Measurements from ENCODE around the gene KSR1.
"Not testable (repeated sequence)": the region's sequence is repeated elsewhere in the genome, so short reads cannot be mapped to it uniquely, and the experiment has no call there.

DNA sequence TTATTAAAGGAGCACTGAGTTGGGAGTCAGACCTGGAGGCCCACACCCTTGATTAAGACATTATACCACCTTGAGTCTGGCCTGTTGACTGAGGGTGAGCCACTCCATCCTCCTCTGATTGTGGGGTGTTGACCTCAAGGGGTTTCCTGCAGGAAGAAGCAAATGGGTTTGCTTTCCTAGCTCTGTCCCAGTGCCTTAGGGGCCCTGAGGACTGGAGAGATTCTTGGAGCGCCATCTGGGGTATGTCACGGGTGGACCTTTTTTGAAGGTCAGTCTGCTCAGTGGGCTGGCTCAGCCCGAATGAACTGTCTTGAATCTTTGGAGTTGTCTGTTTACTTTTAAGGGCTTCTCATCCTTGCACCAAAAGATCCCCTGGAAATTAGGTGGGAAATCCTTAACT, 7.8 kb downstream of the KSR1 start:
- TF ChIP-seq ZNF8 (CRISPR knock-in tag; IDR thresholded peaks at IDR 0.05); TCF4 (CRISPR knock-in tag; IDR thresholded peaks at IDR 0.05; ENCODE audit: borderline replicate concordance); ZFP30 (CRISPR knock-in tag; IDR thresholded peaks at IDR 0.05); BACH2 (CRISPR knock-in tag; IDR thresholded peaks at IDR 0.05; ENCODE audit: borderline replicate concordance); ISL1 (CRISPR knock-in tag; IDR thresholded peaks at IDR 0.05): not testable (repeated sequence)
- TF ChIP-seq, protein P1, sequence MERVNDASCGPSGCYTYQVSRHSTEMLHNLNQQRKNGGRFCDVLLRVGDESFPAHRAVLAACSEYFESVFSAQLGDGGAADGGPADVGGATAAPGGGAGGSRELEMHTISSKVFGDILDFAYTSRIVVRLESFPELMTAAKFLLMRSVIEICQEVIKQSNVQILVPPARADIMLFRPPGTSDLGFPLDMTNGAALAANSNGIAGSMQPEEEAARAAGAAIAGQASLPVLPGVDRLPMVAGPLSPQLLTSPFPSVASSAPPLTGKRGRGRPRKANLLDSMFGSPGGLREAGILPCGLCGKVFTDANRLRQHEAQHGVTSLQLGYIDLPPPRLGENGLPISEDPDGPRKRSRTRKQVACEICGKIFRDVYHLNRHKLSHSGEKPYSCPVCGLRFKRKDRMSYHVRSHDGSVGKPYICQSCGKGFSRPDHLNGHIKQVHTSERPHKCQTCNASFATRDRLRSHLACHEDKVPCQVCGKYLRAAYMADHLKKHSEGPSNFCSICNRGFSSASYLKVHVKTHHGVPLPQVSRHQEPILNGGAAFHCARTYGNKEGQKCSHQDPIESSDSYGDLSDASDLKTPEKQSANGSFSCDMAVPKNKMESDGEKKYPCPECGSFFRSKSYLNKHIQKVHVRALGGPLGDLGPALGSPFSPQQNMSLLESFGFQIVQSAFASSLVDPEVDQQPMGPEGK (CRISPR knock-in tag; IDR thresholded peaks at IDR 0.05; ENCODE audit: borderline replicate concordance), result not testable (repeated sequence)
- TF ChIP-seq, protein P2, sequence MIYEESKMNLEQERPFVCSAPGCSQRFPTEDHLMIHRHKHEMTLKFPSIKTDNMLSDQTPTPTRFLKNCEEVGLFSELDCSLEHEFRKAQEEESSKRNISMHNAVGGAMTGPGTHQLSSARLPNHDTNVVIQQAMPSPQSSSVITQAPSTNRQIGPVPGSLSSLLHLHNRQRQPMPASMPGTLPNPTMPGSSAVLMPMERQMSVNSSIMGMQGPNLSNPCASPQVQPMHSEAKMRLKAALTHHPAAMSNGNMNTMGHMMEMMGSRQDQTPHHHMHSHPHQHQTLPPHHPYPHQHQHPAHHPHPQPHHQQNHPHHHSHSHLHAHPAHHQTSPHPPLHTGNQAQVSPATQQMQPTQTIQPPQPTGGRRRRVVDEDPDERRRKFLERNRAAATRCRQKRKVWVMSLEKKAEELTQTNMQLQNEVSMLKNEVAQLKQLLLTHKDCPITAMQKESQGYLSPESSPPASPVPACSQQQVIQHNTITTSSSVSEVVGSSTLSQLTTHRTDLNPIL (CRISPR knock-in tag; IDR thresholded peaks at IDR 0.05; ENCODE audit: low read depth), result not testable (repeated sequence)
- TF ChIP-seq, protein P3, sequence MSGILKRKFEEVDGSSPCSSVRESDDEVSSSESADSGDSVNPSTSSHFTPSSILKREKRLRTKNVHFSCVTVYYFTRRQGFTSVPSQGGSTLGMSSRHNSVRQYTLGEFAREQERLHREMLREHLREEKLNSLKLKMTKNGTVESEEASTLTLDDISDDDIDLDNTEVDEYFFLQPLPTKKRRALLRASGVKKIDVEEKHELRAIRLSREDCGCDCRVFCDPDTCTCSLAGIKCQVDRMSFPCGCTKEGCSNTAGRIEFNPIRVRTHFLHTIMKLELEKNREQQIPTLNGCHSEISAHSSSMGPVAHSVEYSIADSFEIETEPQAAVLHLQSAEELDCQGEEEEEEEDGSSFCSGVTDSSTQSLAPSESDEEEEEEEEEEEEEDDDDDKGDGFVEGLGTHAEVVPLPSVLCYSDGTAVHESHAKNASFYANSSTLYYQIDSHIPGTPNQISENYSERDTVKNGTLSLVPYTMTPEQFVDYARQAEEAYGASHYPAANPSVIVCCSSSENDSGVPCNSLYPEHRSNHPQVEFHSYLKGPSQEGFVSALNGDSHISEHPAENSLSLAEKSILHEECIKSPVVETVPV (CRISPR knock-in tag; IDR thresholded peaks at IDR 0.05), result not testable (repeated sequence)

All from SK-N-SH treated with all-trans-retinoic acid at 6 μM for 48 hours (cell line).